Smooth muscle cell (in vitro differentiated cells): Measurements from ENCODE around the gene ITGA1. TPM values are rescaled to one million over a fixed set of nuclear protein-coding genes. Genes with fewer than 3 reads are reported as not detected.

Experiments
- polyA plus RNA-seq: library from polyadenylated mRNA; unstranded; fragments of >200 nt; fragmentation: Nextera tagmentation; extraction: Ambion mirVana; gene quantifications from 2 replicates; pipeline ENCODE4 v1.2.1, GENCODE V29; 2016
- small RNA-seq: library from RNA; depleted of rRNA; stranded (forward); fragments of <200 nt; gene quantifications from one replicate; pipeline ENCODE3, GENCODE V24; 2014
- total RNA-seq: library from RNA; depleted of rRNA; stranded (reverse); fragments of >200 nt; gene quantifications from 2 replicates; pipeline ENCODE4 v1.2.3, GENCODE V29; 2014

ITGA1 gene
- total and polyA plus RNA-seq, 2 experiments from 2014 or later: 85.2 to 250 TPM

Small RNAs within 50 kb of the gene (small RNA-seq; reads per million reads assigned to genes)
- gene B3GNTL1P1: 0.08 reads per million

Other genes starting within 250 kb of the ITGA1 start
- gene PELO, start within 50 bp of the ITGA1 start, total RNA-seq: 37.0 and 41.3 TPM in 2 replicates
- gene PELO, start within 50 bp of the ITGA1 start, polyA plus RNA-seq: 66.1 and 88.2 TPM in 2 replicates
- 16.4 and 19.2 TPM in 2 replicates for gene ITGA2, start 201.4 kb downstream of the ITGA1 start, total RNA-seq
- 1.5 and 5.4 TPM in 2 replicates for gene ITGA2, start 201.4 kb downstream of the ITGA1 start, polyA plus RNA-seq